ENCODE data around the gene GMCL1. TPM values are rescaled to one million over a fixed set of nuclear protein-coding genes. Genes with fewer than 3 reads are reported as not detected.

The GMCL1 gene
- total and polyA plus RNA-seq, 9 of the 15 experiments (the other 6 are each of a cell fraction or from before 2014, with no cell fraction given): 7.0 to 27.3 (median 15.4) TPM

- no peak for TF ChIP-seq THRA (IDR thresholded peaks at IDR 0.05)
- TF ChIP-seq NFIC (IDR thresholded peaks at IDR 0.05): peak; percentile 31
- TF ChIP-seq FUS (optimal IDR thresholded peaks at IDR 0.05; ENCODE audit: low read depth, low read length): peak; percentile 57
- peak; percentile 87 for TF ChIP-seq SAP30 (IDR thresholded peaks at IDR 0.05; ENCODE audit: borderline replicate concordance, insufficient read depth, low read depth, low read length, poor library complexity, severe bottlenecking)
- peak; percentile 91 for TF ChIP-seq POLR2AphosphoS5 (IDR thresholded peaks at IDR 0.05; ENCODE audit: control insufficient read depth, insufficient read depth, low read depth, low read length)
- TF ChIP-seq U2AF1 (optimal IDR thresholded peaks at IDR 0.05; ENCODE audit: low read depth, low read length): peak; percentile 70
- peak; percentile 87 for TF ChIP-seq SAFB (IDR thresholded peaks at IDR 0.05; ENCODE audit: borderline replicate concordance, low read depth, low read length)
- TF ChIP-seq ZFX (CRISPR knock-in tag; IDR thresholded peaks at IDR 0.05): peak; percentile 31; the same call in 1 of the 2 replicates
- TF ChIP-seq FOXO4 (CRISPR knock-in tag; IDR thresholded peaks at IDR 0.05): no peak
- TF ChIP-seq KLF1 (tag; IDR thresholded peaks at IDR 0.05): no peak
- peak in 1 of 2 experiments; percentile 53; a peak in 1 of 4 replicates for TF ChIP-seq NRF1 (conservative IDR thresholded peaks at IDR 0.05 in 1 of 2, IDR thresholded peaks at IDR 0.05 in 1 of 2)
- TF ChIP-seq ZBED1 (IDR thresholded peaks at IDR 0.05): 0 out of 2 replicates have a peak, but pooled peaks have one; percentile 56
- peak; percentile 72 for TF ChIP-seq MEIS2 (IDR thresholded peaks at IDR 0.05; ENCODE audit: partially characterized antibody)
- TF ChIP-seq POLR2B (IDR thresholded peaks at IDR 0.05; ENCODE audit: low read depth, partially characterized antibody): peak; percentile 85
- TF ChIP-seq FIP1L1 (IDR thresholded peaks at IDR 0.05; ENCODE audit: low read depth, low read length, poor library complexity, severe bottlenecking): peak; percentile 82
- TF ChIP-seq PML (IDR thresholded peaks at IDR 0.05; ENCODE audit: low read length): peak; percentile 63; the same call in 1 of the 2 replicates
- TF ChIP-seq ZNF511 (CRISPR knock-in tag; IDR thresholded peaks at IDR 0.05): peak; percentile 89; the same call in 1 of the 2 replicates
- TF ChIP-seq NCOR1 (IDR thresholded peaks at IDR 0.05): 0 out of 2 replicates have a peak, but pooled peaks have one; percentile 4
- TF ChIP-seq TAF7 (tag; IDR thresholded peaks at IDR 0.05): peak; percentile 57; the same call in 1 of the 2 replicates
- TF ChIP-seq TAF9B (IDR thresholded peaks at IDR 0.05; ENCODE audit: partially characterized antibody): peak; percentile 74
- peak; percentile 84; the same call in 1 of the 2 replicates for TF ChIP-seq NKRF (IDR thresholded peaks at IDR 0.05; ENCODE audit: borderline replicate concordance)
Measured at GRCh38 chr2:69914950-69915945, 85.8 kb downstream of the GMCL1 start, which contains the start of gene MXD1 (continued).
